Activated CD4-positive, alpha-beta memory T cell treated with anti-CD3 and anti-CD28 coated beads for 36 hours (primary cell): ENCODE data around the gene NRL. TPM values are rescaled to one million over a fixed set of nuclear protein-coding genes. Genes with fewer than 3 reads are reported as not detected.
A peak's percentile ranks its signal among the peaks of the same experiment; 100 is the strongest.

Experiments used
- CTCF ChIA-PET: fragments of 350-600 bp; sonication (Branson Sonifier 250); formaldehyde crosslinking; loops from one replicate; lab custom pipeline; 2021; ENCODE audit warnings: antibody characterized with exemption, inconsistent platforms; lab: Charles Lee
- POLR2A ChIA-PET: fragments of 350-600 bp; sonication (Branson Sonifier 250); formaldehyde crosslinking; loops from one replicate; lab custom pipeline; 2021; ENCODE audit warnings: antibody characterized with exemption; lab: Charles Lee
- DNase-seq: peaks from one replicate; pipeline ENCODE4 v3.0.0-alpha.2; 2020
- H3K27ac Mint-ChIP-seq: one replicate; pipeline ENCODE4 v1.8.0; 2021; ENCODE audit warnings: mixed read lengths
- H3K27me3 Mint-ChIP-seq: one replicate; pipeline ENCODE4 v1.8.0; 2021; ENCODE audit warnings: mixed read lengths
- H3K36me3 Mint-ChIP-seq: one replicate; pipeline ENCODE4 v1.8.0; 2021; ENCODE audit warnings: mixed read lengths
- H3K4me1 Mint-ChIP-seq: one replicate; pipeline ENCODE4 v1.8.0; 2021; ENCODE audit warnings: low read depth, mixed read lengths
- H3K4me3 Mint-ChIP-seq: one replicate; pipeline ENCODE4 v1.8.0; 2021; ENCODE audit warnings: mild to moderate bottlenecking, mixed read lengths
- H3K9me3 Mint-ChIP-seq: one replicate; pipeline ENCODE4 v1.8.0; 2021; ENCODE audit warnings: mixed read lengths
- intact Hi-C: fragments of 100-400 bp; cut with micrococcal nuclease; formaldehyde crosslinking; loops from one replicate; pipeline ENCODE4 v1.15.1; 2023
- total RNA-seq, 2 experiments: library from RNA; stranded (reverse); gene quantifications; one replicate each; pipeline ENCODE4 v1.2.3, GENCODE V29; 2021

The NRL gene
- total RNA-seq, 2 experiments from 2014 or later = 1.2 to 1.9 TPM

DNA sequence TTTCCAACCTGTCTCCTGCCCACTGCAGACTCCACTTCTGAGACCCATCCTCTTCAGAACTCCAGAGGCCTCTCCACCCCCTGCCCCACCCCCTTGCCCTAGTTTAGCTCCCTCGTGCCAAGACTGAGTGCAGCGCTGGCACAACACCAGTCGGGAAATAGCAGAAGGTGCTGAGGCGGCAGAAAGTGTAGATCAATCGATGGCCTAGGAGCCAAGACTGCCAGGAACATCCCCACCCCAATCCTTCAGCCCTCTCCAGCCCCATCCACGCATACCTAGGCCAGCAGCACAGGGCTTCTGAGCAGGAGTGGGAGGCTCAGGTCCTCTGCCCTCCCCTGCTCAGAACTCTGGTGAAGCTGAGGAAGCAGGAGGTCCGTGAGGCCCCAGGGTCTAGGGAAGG lies 42.3 kb downstream of the NRL start:
- H3K27me3 Mint-ChIP-seq = peaks cover 3% of the 10 kb centered on the region
- POLR2A ChIA-PET = interaction anchor here (0.7 kb wide), 1 partner anchor 8 kb away, joined by 4 read pairs; no protein-coding TSS in a partner anchor
- H3K4me1 Mint-ChIP-seq = peaks cover 11% of the 10 kb centered on the region
- no peak overlapping the region for H3K27ac Mint-ChIP-seq
- H3K9me3 Mint-ChIP-seq = no peaks in the 10 kb centered on the region
- no peak for DNase-seq
- intact Hi-C loops = no loop called here
- no peaks in the 10 kb centered on the region for H3K36me3 Mint-ChIP-seq
- H3K4me3 Mint-ChIP-seq = no peak overlapping the region
- CTCF ChIA-PET = interaction anchor here (0.6 to 6.1 kb wide), 3 partner anchors 15 to 35 kb away, joined by 3 to 30 read pairs (median 7); no protein-coding TSS in a partner anchor

DNA sequence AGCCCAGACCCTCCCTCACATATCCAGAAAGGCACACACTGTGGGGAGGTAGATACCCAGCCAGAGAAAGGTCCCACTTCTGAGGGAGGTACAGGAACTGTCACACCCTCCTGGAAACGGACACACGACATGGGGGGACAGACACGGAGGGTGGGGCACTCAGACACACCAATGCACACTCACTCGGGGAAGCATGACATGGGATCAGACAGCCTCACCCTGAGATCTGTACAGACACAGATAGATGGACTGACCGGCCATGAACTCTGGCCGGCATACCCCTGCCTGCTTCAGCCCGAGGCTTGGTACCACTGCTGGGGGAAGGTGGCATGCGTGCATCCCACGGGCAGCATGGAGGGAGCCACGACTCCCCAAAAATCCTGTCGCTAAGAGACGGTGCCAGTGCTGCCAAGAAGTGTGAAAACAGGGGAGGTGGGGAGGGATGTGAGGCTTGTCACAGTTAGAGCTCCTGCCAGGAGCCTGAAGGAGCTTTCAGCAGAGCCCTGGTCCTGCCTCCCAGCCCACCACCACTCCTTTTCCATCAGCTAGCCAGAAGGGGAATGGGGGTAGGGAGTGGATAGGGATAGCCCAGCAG lies 42.8 kb downstream of the NRL start:
- no peaks in the 10 kb centered on the region for H3K36me3 Mint-ChIP-seq
- CTCF ChIA-PET = interaction anchor here (0.6 to 6.1 kb wide), 6 partner anchors 9 to 36 kb away, joined by 3 to 30 read pairs (median 6); no protein-coding TSS in a partner anchor
- intact Hi-C loops = no loop called here

DNA sequence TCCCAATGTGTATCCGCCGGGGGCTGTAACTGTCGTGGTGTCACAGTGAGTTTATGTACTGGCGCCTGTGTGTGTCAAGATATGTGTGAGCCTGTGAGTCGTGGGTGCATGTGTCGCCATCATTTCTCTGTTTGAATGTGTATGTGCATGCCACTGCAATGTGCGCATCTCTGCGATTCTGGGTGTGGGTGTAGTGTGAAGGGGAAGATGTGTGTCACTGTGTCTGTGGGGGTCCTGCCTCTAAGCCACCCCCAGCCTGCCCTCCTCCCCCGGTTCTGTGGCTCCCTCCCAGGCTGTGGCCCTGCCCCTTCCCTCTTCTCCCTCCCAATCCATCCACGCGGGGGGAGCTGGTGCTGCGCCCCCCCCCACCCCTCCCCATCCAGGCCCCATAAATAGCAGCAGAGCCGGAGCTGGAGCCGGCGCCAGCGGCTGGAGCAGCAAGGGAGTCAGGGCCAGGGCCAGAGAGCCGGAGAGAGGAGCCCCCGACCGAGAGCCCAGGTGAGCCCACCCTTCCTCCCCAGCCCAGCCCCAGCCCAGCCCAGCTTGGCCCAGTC lies 43.5 kb downstream of the NRL start, which contains the start of gene CPNE6:
Gene CPNE6 (plus strand): TSS at position 419 of the 554 bp plus-strand sequence. CDS start 1,375 bp downstream, outside the sequence.
- H3K36me3 Mint-ChIP-seq = no peaks in the 10 kb centered on the region
- DNase-seq = peak; percentile 74
- H3K27me3 Mint-ChIP-seq = peaks cover 3% of the 10 kb centered on the region
- CTCF ChIA-PET = interaction anchor here (0.6 to 6.1 kb wide), 7 partner anchors 10 to 100 kb away, joined by 3 to 30 read pairs (median 4); no protein-coding TSS in a partner anchor
- H3K4me1 Mint-ChIP-seq = peaks cover 11% of the 10 kb centered on the region
- intact Hi-C loops = no loop called here
- POLR2A ChIA-PET = no interaction called here
- no peaks in the 10 kb centered on the region for H3K9me3 Mint-ChIP-seq
- no peak within 1 kb of the TSS for H3K27ac Mint-ChIP-seq
- H3K4me3 Mint-ChIP-seq = no peak within 1 kb of the TSS

More for the DNA sequence above, 42.8 kb downstream of the NRL start:
- Mint-ChIP-seq H3K4me3 (no peak overlapping the region), H3K9me3 (no peaks in the 10 kb centered on the region), H3K27ac (no peak overlapping the region), H3K27me3 (peaks cover 3% of the 10 kb centered on the region), H3K4me1 (peaks cover 11% of the 10 kb centered on the region)
- POLR2A ChIA-PET = interaction anchor here (0.7 kb wide), 1 partner anchor 9 kb away, joined by 4 read pairs; no protein-coding TSS in a partner anchor
- DNase-seq = no peak

DNA sequence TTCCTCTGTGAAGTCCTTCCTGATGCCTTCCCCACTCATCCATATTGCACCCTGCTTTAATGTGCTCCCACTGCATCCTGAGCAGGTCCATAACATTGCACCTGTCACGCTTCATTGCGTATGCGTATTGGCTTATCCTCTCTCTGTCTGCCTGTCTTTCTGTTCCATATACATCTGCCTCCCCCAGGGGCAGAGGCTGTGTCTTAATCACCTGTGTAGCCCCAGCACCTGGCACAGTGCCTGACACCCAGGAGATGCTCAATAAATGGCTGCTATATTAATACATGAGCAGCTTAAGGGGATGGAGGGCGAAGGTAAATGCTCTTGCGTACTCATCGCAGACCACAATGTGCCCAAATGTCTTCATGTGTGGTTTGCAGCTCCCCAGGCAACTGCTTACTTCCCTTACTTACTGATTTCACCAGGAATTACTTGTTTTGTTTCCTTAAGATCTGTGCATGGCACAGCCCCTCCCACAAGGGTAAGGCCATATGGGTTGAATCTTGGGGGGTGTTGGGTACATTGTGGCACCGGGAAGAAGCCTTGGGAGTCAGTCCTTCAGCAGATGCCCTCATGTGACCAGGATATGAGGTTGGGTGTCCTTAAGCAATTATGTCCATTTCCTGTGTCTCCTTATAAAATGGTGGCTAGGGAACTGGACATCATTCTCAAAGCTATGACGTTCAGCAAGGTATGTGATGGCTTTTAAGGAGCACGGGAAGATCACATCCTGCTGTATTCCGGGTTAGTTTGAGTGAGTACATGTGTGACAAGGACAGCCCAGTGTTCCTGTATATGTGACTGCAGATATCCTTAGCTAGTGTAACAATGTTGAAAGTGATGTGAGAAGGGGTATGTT lies 44.2 kb downstream of the NRL start:
- Mint-ChIP-seq H3K27ac (no peak overlapping the region), H3K9me3 (no peaks in the 10 kb centered on the region), H3K36me3 (no peaks in the 10 kb centered on the region), H3K4me3 (no peak overlapping the region), H3K4me1 (peaks cover 11% of the 10 kb centered on the region), H3K27me3 (peaks cover 3% of the 10 kb centered on the region)
- DNase-seq = no peak
- ChIA-PET POLR2A (no interaction called here), CTCF (interaction anchor here (0.6 to 2.9 kb wide), 7 partner anchors 11 to 99 kb away, joined by 3 to 10 read pairs (median 4); no protein-coding TSS in a partner anchor)
- intact Hi-C loops = no loop called here

DNA sequence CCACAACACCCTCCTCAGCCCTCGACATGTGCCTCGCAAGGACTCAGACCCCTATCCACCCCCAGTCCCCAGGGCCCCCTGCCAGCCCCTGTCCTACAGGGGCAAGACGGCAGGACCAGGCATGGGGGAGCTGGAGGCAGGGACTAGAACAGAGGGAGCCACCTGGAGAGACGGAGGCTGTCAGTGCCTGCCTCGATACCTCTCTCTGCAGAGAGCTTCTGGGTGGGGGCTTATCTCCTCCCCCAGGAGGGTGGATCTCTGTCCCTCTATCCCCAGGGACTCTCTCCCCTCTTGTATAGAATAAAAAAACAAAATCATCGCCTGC lies 45.4 kb downstream of the NRL start:
- Mint-ChIP-seq H3K36me3 (no peaks in the 10 kb centered on the region), H3K4me3 (no peak overlapping the region), H3K27ac (no peak overlapping the region), H3K27me3 (peaks cover 3% of the 10 kb centered on the region), H3K4me1 (peaks cover 11% of the 10 kb centered on the region), H3K9me3 (no peaks in the 10 kb centered on the region)
- no peak for DNase-seq
- ChIA-PET CTCF (interaction anchor here (1.7 to 2.9 kb wide), 2 partner anchors 12 to 21 kb away, joined by 5 to 10 read pairs; no protein-coding TSS in a partner anchor), POLR2A (no interaction called here)
- intact Hi-C loops = no loop called here

DNA sequence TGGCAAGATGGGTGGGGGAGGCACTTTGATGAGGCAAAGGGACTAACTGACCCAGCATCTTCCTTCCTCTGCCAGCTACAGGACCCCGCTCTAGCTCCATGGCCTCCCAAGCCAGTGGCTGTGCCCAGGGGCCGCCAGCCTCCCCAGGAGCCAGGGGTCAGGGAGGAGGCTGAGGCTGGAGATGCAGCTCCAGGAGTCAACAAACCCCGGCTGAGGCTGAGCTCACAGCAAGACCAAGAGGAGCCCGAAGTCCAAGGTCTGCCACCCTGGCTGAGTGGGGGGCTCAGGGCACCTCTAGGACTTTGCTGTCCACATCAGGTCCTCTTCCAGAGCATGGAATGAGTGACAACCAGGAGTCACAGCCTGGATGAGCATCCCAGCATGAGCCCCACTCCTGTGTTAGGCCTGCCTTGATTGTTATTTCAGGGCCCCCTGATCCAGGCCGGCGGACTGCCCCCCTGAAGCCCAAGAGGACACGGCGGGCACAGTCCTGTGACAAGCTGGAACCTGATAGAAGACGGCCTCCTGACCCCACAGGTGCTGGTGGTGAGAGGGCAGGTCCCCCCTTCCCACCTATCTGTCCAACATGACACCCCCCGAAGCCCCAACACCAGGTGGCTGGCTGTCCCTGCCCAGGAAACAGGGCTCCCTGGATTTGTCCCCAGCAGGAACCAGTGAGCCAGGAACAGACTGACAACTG lies 45.9 kb downstream of the NRL start:
- no peak for DNase-seq
- Mint-ChIP-seq H3K4me1 (peaks cover 11% of the 10 kb centered on the region), H3K27me3 (peaks cover 3% of the 10 kb centered on the region), H3K27ac (no peak overlapping the region), H3K9me3 (no peaks in the 10 kb centered on the region), H3K36me3 (no peaks in the 10 kb centered on the region), H3K4me3 (no peak overlapping the region)
- ChIA-PET CTCF (interaction anchor here (1.1 to 2.9 kb wide), 4 partner anchors 11 to 40 kb away, joined by 3 to 10 read pairs (median 4); no protein-coding TSS in a partner anchor), POLR2A (no interaction called here)
- intact Hi-C loops = no loop called here

DNA sequence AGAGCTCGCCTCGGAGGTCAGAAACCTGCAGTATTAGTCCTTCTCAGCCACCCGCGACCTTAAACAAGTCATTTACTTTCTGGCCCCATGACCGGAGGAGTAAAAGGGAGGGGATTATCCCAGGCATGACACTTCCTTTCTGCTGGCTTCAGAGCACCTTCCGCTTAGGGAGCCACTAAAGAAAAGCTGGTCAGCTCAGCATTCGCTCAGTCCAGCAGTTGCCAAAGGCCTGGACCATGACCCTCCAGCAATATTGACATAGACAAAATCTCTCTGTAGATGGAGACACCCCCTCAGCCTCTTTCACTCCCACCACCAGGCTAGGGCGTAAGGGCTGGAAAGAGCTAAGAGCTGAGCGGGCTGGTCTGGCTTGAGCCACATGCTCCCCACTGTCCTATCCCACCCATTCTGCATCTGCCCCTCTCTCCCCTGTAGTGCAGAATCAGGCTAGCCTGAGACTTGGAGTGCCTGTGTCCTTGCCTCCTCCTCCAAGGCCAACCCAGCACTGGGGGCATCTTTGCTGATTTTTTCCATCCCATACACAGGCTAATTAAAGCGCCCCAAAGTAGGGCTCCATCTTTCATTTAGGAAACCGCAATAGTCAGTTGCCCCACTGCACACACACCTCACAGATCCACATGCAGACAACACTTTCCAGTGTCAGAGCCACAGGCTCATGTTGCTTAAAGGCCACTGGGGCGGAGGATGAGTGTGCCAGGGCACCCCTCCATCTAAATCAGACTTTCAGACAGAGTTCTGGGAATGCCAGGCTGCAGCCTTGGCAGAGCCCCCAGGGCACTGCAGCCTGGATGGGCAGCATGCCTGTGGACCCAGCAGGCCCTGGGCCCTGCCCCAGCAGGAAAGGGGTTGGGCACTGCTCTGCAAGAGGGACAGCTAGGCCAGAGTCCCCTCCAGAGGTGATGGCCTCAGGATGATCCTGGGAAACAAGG lies 47.3 kb downstream of the NRL start:
- POLR2A ChIA-PET = no interaction called here
- CTCF ChIA-PET = interaction anchor here (1.5 to 1.9 kb wide), 3 partner anchors 10 to 42 kb away, joined by 4 to 8 read pairs (median 5); no protein-coding TSS in a partner anchor

DNA sequence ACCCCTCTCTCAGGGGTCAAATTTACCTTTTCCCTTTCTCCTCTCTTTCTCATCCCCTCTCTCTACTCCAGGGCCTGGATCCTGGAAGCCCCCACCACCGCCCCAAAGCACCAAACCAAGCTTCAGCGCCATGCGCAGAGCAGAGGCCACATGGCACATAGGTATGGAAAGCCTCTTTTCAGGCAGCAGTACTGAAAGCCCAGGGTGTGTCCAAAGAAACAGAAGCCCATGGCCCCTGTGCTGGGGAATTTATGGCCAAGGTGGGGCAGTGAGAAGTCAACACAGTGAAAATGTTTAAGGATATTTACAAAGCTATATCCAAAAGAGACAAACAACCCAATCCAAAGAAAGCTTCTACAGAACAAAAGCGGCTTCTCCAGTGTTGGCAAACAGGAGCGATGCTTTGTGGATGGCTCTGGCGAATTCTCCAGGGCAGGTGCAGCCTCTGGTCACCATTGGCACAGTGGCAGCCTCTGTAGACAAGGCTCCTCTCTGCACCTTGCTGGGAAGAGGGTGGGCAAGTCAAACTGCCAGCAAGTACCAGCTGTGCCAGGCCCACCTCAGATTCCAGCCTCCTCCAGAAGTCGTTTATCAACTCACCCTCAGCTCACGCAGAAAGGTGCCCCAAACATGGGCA lies 48.1 kb downstream of the NRL start:
- intact Hi-C loops = no loop called here
- POLR2A ChIA-PET = no interaction called here
- Mint-ChIP-seq H3K36me3 (no peaks in the 10 kb centered on the region), H3K4me1 (peaks cover 8% of the 10 kb centered on the region), H3K27ac (no peak overlapping the region), H3K4me3 (no peak overlapping the region), H3K9me3 (no peaks in the 10 kb centered on the region), H3K27me3 (peaks cover 3% of the 10 kb centered on the region)
- CTCF ChIA-PET = interaction anchor here (1.0 to 1.9 kb wide), 3 partner anchors 9 to 42 kb away, joined by 3 to 8 read pairs (median 5); no protein-coding TSS in a partner anchor
- DNase-seq = no peak

More for the DNA sequence above, 47.3 kb downstream of the NRL start:
- no peak overlapping the region for H3K4me3 Mint-ChIP-seq
- H3K36me3 Mint-ChIP-seq = no peaks in the 10 kb centered on the region
- H3K9me3 Mint-ChIP-seq = no peaks in the 10 kb centered on the region
- H3K4me1 Mint-ChIP-seq = peaks cover 11% of the 10 kb centered on the region
- intact Hi-C loops = no loop called here
- no peak overlapping the region for H3K27ac Mint-ChIP-seq
- DNase-seq = no peak
- H3K27me3 Mint-ChIP-seq = peaks cover 3% of the 10 kb centered on the region

DNA sequence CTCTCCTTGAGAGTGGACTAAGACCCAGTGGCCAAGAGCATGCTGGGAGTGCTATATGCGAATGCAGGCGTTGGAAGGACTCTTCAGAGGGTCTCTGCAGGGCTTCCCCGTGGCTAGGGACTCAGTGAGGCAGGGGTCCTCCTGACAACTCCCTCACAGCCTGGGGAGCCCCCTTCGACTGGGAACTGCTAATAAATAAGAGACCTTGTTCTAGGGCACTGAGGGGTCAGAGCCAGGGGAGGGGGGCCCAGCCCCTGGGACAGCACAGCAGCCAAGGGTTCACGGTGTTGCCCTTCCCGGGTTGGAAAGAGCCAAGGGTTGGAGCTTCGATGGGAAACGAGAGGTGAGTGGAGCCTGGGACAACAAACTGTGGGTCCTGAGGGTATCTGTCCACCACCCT lies 49.3 kb downstream of the NRL start:
- H3K9me3 Mint-ChIP-seq = no peaks in the 10 kb centered on the region
- no peak for DNase-seq
- no peaks in the 10 kb centered on the region for H3K4me1 Mint-ChIP-seq
- POLR2A ChIA-PET = no interaction called here
- no peak overlapping the region for H3K27ac Mint-ChIP-seq
- CTCF ChIA-PET = interaction anchor here (4.8 to 12.9 kb wide), 2 partner anchors 28 to 43 kb away, joined by 36 to 458 read pairs; partner anchors contain the start of gene PCK2
- no peak overlapping the region for H3K4me3 Mint-ChIP-seq
- peaks cover 3% of the 10 kb centered on the region for H3K27me3 Mint-ChIP-seq
- intact Hi-C loops = no loop called here
- H3K36me3 Mint-ChIP-seq = no peaks in the 10 kb centered on the region

DNA sequence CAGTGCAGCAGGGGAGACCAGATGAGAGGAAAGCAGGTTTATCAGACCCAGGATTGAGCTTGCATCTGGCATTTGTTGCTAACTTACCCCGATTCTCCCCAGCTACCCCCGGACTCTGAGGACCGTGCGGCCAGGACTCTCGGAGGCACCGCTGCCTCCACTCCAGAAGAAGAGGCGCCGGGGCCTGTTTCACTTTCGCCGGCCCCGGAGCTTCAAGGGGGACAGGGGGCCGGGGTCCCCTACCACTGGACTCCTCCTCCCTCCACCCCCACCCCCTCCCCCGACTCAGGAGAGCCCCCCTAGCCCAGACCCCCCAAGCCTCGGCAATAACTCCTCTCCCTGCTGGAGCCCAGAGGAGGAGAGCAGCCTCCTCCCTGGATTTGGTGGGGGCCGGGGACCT lies 49.9 kb downstream of the NRL start:
- no peak overlapping the region for H3K27ac Mint-ChIP-seq
- intact Hi-C loops = no loop called here
- H3K4me3 Mint-ChIP-seq = no peak overlapping the region
- ChIA-PET POLR2A (no interaction called here), CTCF (interaction anchor here (1.0 to 12.9 kb wide), 3 partner anchors 13 to 43 kb away, joined by 3 to 458 read pairs (median 36); partner anchors contain the start of genes CARMIL3 and PCK2)
- no peaks in the 10 kb centered on the region for H3K9me3 Mint-ChIP-seq
- H3K36me3 Mint-ChIP-seq = no peaks in the 10 kb centered on the region
- no peaks in the 10 kb centered on the region for H3K27me3 Mint-ChIP-seq
- no peaks in the 10 kb centered on the region for H3K4me1 Mint-ChIP-seq
- no peak for DNase-seq
